DLD1 (cell line): ENCODE data around the gene GALNT16.
"Not testable (repeated sequence)": the region's sequence is repeated elsewhere in the genome, so short reads cannot be mapped to it uniquely, and the experiment has no call there.

Experiments used
- in situ Hi-C: cut with HindIII; loops from 2 replicates; pipeline ENCODE4 v1.10.0; 2017; ENCODE audit warnings: low sequenced_read_pairs

GALNT16 gene

GRCh38 chr14:69259527-69260189, at the start of gene GALNT16:
TSS of gene GALNT16 (plus strand) at chr14:69260158. CDS start at chr14:69260291, 133 bp downstream.
- in situ Hi-C loops = no loop called here

GRCh38 chr14:69214393-69214792, 45.6 kb upstream of the GALNT16 start:
- in situ Hi-C loops = no loop called here

- in situ Hi-C loops = not testable (repeated sequence)
Measured at GRCh38 chr14:69217663-69218062, 42.3 kb upstream of the GALNT16 start.

- in situ Hi-C loops = no loop called here
Measured at GRCh38 chr14:69224946-69225345, 35.0 kb upstream of the GALNT16 start.

GRCh38 chr14:69226178-69226577, 33.8 kb upstream of the GALNT16 start:
- in situ Hi-C loops = no loop called here

- in situ Hi-C loops = no loop called here
Measured at GRCh38 chr14:69226736-69227135, 33.2 kb upstream of the GALNT16 start.

GRCh38 chr14:69231486-69231885, 28.5 kb upstream of the GALNT16 start:
- in situ Hi-C loops = no loop called here

- in situ Hi-C loops = no loop called here
Measured at GRCh38 chr14:69232388-69232787, 27.6 kb upstream of the GALNT16 start.

GRCh38 chr14:69234106-69234505, 25.9 kb upstream of the GALNT16 start:
- in situ Hi-C loops = no loop called here

GRCh38 chr14:69235708-69236107, 24.2 kb upstream of the GALNT16 start:
- in situ Hi-C loops = no loop called here

GRCh38 chr14:69237142-69237541, 22.8 kb upstream of the GALNT16 start:
- in situ Hi-C loops = no loop called here

GRCh38 chr14:69237584-69237983, 22.4 kb upstream of the GALNT16 start:
- in situ Hi-C loops = no loop called here

GRCh38 chr14:69238883-69239282, 21.1 kb upstream of the GALNT16 start:
- in situ Hi-C loops = no loop called here

GRCh38 chr14:69240527-69241173, 19.3 kb upstream of the GALNT16 start:
- in situ Hi-C loops = no loop called here

- in situ Hi-C loops = no loop called here
Measured at GRCh38 chr14:69241577-69241976, 18.4 kb upstream of the GALNT16 start.

- in situ Hi-C loops = no loop called here
Measured at GRCh38 chr14:69242311-69243224, 17.4 kb upstream of the GALNT16 start.

- in situ Hi-C loops = no loop called here
Measured at GRCh38 chr14:69244946-69245345, 15.0 kb upstream of the GALNT16 start.

- in situ Hi-C loops = no loop called here
Measured at GRCh38 chr14:69246331-69246730, 13.6 kb upstream of the GALNT16 start.

GRCh38 chr14:69247676-69248440, 12.1 kb upstream of the GALNT16 start:
- in situ Hi-C loops = no loop called here

- in situ Hi-C loops = no loop called here
Measured at GRCh38 chr14:69249603-69250002, 10.4 kb upstream of the GALNT16 start.

- in situ Hi-C loops = no loop called here
Measured at GRCh38 chr14:69252851-69253250, 7.1 kb upstream of the GALNT16 start.
